ENCODE results near the gene ADK.

GRCh38 chr10:74194999-74195398 lies 44.0 kb downstream of the ADK start:
- TF ChIP-seq EZH2 (IDR thresholded peaks at IDR 0.05; ENCODE audit: insufficient read depth, low read length) (no peak), CTCF (IDR thresholded peaks at IDR 0.05; ENCODE audit: insufficient read depth, low read depth, low read length) (no peak)
